ENCODE results near the gene IFNLR1.

Gene IFNLR1

DNA sequence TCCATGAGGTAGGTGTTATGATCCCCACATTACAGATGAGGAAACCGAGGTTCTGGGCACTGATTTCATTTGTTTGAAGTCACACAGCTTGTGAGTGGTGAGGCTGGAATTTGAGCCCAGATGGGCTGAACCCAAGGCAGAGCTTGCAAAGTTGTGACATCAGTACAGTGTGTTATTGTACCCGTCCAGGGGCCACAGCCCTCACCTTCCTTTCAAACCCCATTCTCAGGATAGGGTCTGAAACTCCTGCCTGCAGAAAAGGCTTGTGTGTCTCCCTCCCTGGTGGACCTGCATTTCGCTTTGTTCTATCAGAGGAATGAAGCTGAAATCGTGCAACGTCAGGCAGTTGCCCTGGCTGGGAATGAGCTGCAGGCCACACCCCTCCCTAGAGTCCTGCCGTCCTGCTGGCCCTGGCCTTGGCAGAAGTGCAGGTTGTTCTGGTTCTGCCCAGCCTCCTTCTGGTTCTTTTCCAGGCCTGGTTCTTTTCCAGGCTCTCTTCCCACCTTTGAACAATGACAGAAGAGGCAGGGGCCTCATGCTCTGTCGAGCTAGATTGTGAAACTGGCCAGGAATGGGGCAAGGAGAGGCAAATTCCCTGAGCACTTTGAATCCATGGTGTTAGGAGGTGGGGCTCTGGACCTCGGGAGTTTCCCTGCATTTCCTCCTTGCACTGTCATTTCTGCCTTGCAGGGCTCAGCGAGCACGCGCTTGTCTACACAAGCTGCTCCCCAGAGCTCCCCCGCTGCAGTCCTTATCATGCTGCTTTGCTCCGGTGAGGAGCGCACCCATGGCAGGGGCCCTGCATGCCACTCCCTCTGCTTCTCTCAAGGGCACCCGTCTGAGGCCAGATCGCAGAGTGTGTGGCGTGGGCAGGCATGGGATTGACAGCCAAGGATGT lies 67.0 kb downstream of the IFNLR1 start:
- DNase-seq, result no peak

DNA sequence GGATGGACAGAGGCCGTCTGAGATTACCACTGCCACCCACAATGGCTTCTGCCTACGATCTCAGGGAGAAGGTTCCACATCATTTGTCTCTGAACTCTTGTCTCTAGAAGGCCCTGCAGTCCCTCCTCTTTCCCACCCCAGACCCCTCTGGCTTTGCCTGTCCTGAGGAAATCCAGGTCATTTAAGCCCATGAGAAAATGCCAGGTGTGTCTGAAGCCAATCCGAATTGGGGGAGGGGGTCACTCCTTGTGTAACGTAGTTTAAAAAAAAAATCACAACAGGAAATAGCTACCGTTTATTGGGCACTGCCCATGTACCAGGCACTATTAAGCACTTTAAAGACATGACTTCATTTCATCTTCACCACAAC lies 67.6 kb downstream of the IFNLR1 start:
- no peak for DNase-seq

DNA sequence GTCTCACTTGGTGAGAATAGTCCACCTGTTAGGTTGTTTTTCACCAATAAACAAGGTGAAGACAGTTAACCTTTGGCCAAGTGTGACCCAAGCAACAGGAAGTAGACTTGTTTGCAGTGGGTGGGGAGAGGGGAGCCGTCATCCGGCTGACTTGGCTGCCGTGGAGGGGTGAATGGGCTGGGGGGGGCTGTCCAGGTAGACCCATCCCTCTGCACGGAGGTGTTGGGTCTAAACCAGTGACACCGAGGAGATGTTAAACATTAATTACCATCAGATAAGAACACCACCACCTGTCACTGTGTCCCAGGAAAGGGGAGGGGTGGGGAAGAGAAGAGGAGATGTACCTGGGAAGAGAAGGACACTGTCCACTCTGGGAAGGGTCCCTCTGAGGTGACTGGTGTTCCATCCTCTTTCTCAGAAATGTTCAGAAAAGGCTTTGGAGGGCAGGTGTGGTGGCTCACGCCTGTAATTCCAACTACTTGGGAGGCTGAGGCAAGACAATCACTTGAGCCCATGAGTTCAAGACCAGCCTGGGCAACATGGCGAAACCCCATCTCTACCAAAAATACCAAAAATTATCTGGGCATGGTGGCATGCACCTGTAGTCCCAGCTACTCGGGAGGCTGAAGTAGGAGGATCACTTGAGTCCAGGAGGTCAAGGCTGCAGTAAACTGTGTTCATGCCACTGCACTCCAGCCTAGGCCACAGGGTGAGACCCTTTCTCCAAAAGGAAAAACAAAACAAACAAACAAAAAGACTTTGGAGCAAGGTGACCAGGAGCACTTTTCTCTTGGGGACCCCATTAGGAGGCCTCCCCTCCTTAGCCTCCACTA lies 68.5 kb downstream of the IFNLR1 start:
- no peak for DNase-seq

DNA sequence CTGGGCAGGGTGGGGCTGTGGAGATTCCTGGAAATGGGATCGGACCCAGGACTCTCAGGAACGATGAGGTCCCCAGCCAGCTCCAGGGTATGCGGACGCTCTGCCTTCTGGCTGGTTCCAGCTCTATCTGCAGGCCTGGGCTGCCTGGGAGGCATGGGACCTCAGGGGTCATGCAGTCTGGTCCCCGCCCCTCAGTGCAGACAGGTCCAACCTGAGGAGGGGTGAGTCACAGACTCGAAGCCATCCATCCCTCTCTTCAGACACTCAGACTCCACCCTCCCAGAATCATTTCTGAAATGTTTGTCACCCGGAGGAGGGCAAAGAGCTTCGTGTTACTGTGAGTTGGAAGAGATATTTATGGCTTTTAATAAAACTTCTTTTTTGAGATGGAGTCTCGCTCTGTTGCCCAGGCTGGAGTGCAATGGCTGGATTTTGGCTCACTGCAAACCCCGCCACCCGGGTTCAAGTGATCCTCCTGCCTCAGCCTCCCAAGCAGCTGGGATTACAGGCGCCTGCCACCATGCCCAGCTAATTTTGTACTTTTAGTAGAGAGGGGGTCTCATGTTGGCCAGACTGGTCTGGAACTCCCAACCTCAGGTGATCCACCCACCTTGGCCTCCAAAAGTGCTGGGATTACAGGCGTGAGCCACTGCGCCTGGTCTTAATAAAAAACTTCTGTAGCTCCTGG lies 69.2 kb downstream of the IFNLR1 start:
- DNase-seq, result no peak

DNA sequence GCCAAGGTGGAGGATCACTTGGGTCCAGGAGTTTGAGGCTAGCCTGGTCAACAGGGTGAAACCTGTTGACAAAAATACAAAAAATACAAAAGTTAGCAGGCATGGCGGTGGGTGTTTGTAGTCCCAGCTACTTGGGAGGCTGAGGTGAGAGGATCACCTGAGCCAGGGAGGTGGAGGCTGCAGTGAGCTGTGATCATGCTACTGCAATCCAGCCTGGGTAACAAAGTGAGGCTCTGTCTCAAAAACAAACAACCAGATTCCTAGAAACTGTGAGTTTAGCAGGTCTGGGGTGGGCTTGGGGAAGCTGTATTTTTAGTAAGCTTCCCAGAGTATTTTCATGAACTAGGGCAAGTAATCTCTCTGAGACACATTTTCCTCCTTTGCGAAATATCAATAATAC lies 70.0 kb downstream of the IFNLR1 start:
- DNase-seq, result no peak

DNA sequence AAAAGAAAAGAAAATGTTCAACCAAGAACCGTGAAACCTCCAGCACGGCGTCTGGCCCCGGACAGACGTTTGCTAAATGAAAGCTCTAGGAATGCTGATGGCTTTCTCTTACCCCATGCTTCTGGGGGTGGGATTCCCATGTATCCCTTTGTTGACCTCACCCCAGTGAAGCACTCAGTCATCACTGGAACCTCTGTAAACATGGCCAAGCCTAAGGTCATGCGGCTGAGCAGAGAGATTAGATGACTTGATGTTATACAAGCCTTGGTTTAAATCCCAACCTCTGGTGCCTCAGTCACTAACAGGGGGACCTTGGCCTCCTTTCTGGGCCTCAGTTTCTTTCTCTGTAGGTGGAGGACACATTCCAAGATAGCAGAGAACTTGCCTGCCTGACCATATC lies 72.3 kb downstream of the IFNLR1 start:
- DNase-seq, result no peak

DNA sequence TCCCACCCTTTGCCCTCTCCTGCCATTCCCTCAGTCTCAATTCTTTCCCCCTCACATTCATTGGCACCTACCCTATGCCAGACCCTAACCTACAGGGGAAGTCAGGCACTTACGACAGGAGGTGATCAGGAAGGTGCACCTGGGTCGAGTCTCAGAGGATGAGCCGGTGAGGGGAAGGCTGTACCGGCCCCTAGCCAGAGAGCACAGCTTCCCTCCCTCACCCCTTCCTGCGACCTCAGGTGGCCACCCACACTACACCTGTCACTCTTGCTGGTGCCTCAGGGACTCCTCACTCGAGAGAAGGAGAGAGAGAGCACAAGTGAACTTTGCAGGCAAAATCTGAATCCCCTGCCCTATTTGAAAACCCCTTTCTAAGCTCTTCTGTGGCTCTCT lies 73.5 kb downstream of the IFNLR1 start:
- DNase-seq, result no peak

DNA sequence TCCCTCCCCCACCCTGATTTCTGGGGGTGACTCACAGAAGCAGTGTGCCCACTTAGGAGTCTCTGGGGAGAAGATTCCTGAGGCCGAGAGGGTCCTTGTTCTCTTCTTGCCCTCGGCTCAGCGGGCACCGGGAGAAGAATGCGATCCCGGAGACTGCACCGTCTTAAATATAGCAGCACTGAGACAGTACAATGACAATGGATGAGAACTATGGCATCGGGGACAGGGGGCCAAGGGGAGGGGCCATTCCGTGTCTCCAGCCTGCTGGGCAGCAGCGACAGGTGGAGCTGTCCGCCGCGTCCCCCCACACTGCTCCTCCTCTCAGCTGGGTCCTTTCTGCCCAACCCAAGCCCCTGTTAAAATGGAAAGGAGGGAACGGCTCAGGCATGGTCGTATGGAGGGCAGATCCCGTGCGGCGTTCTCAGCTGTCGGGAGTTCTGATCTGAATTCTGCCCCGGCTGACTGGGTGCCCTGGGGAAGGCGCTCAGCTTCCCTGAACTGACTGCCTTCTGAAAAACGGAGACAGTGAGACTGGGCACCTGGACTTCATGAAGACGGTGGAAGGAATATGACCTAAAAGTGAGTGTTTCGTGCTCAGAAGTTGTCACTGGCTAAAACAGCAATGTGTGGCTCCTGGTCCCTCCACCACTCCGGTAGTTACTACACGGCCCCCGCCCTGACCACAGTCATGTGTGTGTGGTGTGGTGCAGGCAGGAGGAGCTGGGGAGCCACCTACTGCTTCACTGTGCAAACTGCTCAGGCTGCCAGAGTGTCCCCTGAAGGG lies 74.9 kb downstream of the IFNLR1 start, which contains the start of gene MYOM3:
MYOM3 (minus strand) TSS at position 140 of the 784 bp plus-strand sequence. CDS start 3,499 bp downstream, outside the sequence.
- no peak for DNase-seq

DNA sequence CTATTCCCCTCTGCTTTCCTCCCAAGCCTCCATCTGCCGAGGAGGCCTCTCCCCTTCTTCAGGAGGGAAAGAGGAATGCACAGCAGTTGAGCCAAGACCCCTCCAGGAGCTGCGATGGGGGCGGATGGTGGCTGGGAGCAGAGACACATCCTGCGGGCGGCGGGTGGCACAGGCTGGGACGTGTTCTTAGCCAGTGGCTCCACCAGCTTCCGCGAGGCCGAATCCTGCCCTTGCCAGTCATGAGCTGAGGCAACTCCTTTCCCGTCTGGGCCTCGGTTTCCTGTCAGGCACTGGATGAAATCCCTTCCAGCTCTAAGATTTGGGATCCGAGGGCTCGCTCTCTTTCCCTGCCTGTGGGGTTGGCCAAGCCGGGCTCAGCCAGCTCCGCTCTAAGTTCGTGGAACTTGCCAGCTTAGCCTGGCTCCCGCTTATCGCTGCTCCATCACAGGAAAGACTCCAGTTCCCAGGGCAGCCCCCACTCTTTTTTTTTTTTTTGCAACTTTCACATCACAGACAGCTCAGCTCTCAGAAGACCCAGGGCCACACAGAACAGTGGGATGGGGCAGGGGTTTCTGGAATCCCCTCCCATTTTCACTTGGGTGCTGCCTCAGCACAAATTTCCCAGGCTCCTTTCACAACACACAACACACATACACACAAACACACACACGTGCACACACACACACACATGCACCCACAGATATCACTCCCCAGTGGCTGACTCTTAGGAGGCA lies 75.7 kb downstream of the IFNLR1 start:
- no peak for DNase-seq

DNA sequence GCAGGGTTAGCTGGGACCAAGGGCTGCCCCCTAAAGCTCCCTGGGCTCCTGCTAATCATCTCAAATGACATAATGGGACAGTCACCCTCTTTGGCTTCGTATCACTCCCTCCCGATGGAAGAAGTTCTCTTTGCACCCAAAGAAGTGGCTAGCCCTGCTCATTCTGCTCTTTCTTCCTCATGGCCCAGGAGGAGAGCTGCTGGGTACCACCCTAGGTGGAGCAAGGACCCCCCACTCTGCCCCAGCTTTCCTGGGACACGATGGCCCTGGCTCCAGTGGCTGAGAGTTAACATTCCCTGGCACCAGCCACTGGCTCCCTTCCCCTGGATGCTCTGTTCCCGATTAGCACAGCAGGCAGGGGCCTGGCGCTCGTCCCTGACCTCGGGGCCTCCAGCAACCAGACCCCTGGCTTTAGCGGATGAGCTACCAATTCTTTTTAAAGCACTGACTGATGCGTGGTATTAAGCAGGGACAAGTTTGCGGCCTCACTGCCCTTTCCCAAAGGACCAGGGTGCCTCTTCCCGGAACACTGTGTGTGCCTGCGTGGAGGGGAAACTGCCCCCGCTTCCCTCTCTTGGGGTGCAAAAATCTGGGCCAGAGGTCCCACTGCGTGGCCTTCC lies 76.3 kb downstream of the IFNLR1 start:
- DNase-seq, result no peak

DNA sequence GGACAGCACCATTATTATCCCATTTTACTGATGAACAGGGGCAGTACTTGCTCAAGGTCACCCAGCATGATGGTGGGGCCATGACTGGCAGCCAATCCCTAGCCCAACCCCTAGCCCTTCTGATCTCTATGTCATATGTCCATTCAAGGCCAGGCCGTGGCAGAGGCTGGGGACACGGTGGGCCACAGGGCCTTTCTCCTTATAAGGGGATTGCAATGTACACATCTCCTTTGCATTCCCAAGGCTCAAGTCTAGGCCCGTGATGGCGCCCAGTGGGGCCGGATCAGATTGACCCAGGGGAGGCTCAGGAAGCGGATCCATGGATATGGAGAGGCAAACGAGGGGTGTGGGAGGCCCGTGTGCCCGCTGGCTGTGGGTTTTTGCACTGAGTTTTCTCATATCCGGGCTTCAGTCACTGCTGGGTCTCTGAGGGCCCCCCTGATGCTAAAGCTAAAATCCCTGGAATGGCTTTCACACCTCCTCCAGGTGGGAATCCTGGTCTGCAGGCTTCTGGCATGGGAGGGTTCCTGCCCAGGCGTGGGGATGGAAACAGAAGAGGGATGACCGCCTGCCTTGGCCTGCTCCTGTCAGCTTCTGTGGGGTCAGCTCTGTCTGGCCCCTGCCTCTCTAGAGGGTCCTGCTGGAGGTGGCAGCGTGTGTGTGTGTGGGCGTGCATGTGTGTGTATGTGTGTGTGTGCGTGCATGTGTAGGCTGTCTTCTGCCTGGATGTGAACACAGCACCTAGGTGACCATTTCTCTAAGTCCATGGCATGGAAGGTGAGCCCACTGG lies 77.2 kb downstream of the IFNLR1 start:
- no peak for DNase-seq

DNA sequence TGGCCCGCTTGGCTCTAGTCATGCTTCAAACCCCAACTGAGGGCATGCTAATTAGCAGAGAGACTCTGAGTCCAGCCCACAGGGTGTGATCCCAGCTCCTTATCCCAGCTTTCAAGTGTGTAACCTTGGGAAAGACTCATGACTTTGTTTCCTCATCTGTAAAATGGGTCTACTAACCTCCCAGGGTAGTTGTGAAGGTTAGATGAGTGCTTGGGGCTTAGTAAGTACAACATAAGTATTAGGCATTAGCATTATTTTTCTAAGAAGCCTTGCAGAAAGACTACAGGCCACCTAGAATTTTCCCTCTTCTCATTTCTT lies 78.0 kb downstream of the IFNLR1 start:
- no peak for DNase-seq

DNA sequence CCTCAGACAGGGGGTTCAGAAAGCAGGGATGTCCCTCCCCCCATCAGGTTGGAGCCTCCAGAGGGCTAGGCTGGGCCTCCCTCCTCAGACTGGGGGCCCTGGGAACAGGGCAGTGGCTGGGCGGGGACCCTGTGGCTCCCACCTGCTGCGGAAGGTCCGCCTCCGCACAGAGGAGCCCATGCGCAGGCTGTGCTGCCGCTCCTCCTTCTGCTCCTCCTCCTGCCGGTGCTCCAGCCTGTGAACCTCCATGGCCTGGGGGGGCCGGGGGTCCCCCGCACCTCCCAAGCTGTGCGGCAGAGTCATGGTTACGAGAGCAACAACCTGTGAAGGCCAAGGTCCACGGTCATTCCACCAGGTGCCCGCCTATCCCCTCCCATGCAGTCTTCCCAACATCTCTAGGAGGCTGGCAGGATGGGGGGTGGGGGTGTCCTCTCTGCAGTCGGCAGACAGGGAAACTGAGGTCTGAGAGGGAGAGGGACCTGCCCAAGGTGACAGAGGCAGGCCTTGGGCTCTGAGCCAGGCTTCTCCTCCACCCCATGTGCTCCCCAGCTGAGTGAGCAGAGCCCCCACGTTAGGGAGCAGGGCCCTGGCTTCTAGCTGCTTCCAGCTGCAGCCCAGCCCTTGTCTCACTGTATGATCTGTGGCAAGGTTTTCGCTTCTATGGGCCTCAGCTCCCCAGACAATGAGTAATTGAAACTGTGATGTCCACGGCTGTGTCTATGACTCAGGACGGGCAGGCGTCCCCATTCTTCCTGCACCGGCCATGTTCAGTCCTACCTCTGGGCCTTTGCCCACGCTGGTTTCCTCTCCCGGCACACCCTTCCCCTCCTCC lies 78.5 kb downstream of the IFNLR1 start:
- DNase-seq, result no peak

DNA sequence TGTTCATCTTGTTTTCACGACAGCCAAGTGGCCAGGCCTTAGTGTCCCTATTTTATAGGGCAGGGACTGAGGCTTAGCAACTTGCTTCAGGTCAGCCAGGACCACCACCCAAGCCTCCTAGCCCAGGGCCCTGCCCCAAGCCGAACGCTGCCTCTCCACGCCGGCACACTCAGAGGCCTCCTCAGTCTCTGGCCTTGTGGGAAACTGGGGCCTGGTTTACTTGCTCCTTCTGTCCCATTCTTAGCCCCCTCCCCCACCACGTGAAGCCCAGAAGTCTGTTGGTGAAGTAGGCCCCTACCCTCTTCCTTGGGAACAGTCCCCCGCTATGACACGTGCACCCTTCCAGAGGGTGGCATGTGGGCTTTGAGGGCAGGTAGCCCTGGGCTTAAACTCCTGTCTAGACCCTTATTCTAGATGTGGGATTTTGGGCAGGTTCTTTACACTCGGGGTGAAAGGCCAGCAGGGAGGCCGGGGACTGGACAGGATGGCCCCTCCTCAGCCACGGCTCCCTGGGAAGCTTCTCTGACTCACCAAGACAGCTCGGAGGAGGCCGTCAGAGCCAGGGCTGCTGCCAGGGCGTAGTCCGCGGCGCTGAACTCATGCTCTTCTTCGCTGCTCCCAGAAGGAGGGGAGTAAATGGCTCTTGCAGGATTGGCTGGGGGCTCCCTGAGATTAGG lies 79.5 kb downstream of the IFNLR1 start:
- DNase-seq, result no peak

DNA sequence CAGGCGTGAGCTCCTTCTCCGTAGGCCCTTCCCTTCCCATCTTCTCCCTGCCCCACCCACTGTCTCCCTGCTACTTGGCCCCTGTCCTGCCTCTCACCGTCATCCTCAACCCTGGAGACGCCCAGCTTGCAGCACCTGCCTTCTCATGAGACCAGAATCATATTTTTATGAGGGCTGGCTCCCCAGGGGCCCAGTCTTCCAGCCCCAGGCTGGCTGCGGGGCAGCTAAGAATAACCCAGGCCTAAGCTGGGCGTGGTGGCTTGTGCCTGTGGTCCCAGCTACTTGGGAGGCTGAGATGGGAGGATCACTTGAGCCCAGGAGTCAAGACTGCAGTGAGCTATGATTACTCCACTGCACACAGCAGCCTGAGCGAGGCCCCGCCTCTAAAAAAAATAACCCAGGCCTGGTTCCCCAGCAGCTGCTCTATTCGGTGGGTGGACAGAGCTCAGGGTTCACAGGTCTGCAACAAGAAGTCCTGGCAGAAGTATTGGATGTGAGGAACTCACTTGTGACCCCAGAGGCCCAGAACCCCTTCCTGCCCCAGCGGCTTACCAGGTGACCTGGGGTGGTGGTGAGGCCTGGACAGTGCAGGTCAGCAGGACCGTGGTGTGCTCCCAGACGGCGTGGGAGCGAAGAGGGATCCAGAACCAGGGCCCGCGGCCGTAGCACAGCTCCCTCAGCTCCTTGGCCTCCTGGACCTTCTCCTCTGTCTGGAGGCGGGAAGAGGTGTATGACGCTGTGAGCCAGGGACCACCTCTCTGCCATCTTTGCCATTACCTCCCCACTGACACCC lies 81.5 kb downstream of the IFNLR1 start:
- no peak for DNase-seq

DNA sequence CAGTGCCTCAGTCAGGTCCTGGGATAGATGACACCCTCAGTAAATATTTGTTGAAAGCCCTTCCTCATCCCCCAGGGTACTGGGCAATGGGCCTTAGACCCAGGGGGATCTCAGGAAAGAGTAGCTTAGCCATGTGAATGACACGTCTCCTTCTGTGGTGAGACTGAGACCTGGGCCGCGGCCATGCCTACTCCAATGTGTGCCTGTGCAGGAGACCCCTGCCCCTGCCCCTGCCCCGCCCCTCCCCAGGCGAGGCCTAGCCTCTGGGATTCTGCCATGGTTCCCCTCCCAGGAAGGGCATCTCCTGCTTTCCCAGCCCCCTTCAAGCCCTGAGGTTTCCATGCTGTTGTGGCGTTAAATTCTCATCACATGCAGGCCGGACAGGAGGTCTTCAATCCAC lies 82.2 kb downstream of the IFNLR1 start:
- DNase-seq, result no peak

Data from activated CD4-positive, CD25-positive, alpha-beta regulatory T cell (primary cell).